GM19035 (cell line): ENCODE data around the gene NDUFAB1.
"Not testable (repeated sequence)": the region's sequence is repeated elsewhere in the genome, so short reads cannot be mapped to it uniquely, and the experiment has no call there.

Source experiments
- ATAC-seq: cut with Tn5 transposase; IDR thresholded peaks from one replicate; pipeline ENCODE4 v1.9.1; 2021; ENCODE audit not compliant: unreplicated experiment

NDUFAB1 gene

GRCh38 chr16:23584186-23585076, 11.7 kb downstream of the NDUFAB1 start:
- no peak for ATAC-seq

- not testable (repeated sequence) for ATAC-seq
These were observed 12.8 kb downstream of the NDUFAB1 start for GRCh38 chr16:23583271-23583670.

DNA sequence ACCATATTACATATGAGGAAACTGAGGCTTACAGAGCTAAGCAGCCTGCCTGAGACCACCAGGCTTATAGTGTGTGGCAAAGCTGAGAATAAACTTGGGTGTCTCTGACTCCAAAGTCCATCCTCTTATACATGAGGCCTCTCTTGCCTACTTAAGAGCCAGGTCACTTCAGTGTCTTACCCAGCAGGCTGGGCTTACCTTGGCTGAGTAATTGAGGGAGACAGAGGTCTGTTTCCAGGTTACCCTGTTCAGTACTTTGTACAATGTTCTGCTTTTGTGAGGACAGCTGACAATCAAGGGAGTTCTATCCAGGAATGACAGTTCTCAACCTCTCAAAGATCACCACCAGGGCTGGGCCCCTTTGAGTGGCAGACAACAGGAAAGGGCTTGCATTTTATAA, 14.4 kb downstream of the NDUFAB1 start:
- no peak for ATAC-seq

GRCh38 chr16:23580391-23580790, 15.7 kb downstream of the NDUFAB1 start:
- ATAC-seq, result no peak

DNA sequence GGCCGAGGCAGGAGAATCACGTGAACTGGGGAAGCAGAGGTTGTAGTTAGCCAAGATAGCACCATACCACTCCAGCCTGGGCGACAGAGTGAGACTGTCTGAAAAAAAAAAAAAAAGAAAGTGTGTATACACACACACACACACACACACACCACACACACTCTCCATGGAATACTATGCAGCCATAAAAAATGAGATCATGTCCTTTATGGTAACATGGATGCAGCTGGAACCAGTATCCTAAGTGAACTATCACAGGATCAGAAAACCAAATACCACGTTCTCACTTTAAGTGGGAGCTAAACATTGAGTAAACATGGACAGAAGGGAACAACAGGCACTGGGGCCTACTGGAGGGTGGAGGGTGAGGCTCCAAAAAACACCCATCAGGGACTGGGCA, 16.7 kb downstream of the NDUFAB1 start:
- ATAC-seq, result no peak

GRCh38 chr16:23578101-23578830, 17.9 kb downstream of the NDUFAB1 start:
- ATAC-seq, result no peak

DNA sequence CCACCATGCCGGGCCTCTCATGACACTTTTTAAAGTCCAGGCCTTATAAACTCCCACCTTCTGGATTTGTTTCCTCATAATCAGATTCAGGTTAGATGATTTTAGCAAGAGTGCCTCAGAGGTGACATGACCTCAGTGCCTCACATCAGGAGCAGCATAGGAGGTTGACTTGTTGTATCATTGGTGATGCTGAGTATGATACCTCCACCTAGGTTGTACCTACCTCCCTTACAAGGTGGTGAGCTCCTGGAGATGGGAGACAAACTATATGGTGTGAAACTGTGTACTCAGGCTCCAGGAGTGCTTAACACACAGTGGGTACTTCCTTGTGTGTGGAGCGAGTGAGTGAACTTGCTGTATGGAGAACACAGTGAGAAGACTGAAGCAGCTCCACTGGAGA, 18.6 kb downstream of the NDUFAB1 start:
- no peak for ATAC-seq

DNA sequence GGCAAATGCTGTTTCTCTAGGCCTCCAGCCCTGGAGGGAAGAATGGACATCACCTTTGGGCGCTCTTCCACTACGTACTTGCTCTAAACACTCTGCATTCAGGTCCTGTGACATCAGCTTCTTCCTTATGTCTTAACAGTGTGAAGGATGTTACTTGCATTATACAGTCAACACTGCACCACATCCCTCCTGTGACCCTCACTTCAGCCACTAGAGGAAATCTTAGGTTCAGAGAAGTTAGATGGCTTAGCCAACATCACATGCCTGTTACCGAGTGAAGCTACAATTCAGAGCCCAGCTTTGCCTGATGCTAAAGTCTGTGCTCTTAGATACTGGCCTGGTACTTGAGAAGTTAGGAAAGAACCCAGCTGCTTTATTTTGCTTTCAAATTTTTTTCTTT, 20.3 kb downstream of the NDUFAB1 start:
- no peak for ATAC-seq

GRCh38 chr16:23573817-23574216, 22.3 kb downstream of the NDUFAB1 start:
- no peak for ATAC-seq

GRCh38 chr16:23572394-23572793, 23.7 kb downstream of the NDUFAB1 start:
- no peak for ATAC-seq

- ATAC-seq, result no peak
These were observed 24.2 kb downstream of the NDUFAB1 start for GRCh38 chr16:23571895-23572294.

- no peak for ATAC-seq
These were observed 25.0 kb downstream of the NDUFAB1 start for GRCh38 chr16:23570992-23571632.

DNA sequence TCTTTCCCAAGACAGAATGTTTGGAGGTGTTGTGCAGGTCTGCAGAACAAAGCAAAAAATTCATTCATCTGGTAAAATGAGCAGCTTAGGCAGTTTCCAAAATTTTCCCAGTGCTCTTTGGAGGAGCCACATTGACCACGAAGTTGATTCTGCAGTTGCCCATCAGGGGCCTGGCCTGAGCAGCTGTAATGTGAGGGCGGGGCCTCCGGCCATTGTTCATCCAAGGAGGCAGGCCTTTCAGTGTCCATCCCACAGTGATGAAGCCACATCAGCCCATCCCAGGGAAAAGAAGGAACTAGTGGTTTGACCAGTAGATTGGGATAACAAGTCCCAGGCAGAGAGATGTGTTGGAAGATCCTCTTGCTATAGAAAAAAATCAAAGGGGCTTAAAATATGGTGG, 28.5 kb downstream of the NDUFAB1 start:
- ATAC-seq, result no peak

- ATAC-seq, result no peak
These were observed 29.4 kb downstream of the NDUFAB1 start for GRCh38 chr16:23566724-23567123.

GRCh38 chr16:23564575-23565363, 31.3 kb downstream of the NDUFAB1 start:
- ATAC-seq, result no peak

GRCh38 chr16:23563186-23563585, 32.9 kb downstream of the NDUFAB1 start:
- ATAC-seq, result no peak

DNA sequence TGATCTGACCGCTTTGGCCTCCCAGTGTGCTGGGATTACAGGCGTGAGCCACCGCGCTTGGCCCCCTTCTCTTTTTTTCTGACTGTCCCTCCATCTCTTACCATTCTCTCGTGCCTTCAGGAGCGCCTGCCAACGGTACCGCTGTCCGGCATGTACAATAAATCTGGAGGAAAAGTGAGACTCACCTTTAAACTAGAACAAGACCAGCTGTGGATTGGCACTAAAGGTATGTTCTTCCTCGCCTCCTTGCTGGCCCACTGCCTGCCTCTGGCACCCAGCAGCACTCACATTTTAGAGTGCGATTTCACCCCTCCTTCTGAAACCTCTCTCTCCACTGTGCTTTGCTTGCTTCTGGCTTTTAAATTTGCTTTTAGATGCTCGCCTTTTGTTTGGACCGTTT, 33.6 kb downstream of the NDUFAB1 start:
- ATAC-seq, result no peak

DNA sequence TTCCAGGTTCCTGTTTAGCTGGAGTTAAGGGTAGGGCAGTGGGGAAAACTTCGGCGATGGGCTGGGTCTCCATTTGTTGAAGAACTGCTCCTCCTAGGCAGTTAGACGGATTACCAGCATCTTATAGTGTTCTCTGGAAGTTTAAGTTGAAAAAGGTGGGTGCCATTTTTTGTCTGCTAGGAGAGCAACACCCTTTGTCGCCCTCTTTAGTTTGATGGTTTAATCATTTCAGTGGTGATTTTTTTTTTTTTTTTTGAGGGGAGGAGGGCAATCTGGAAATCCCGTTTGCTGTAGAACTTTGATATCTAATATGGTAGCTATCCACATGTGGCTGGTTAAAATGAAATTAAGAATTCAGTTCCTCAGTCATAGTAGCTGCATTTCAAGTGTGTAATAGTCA, 34.5 kb downstream of the NDUFAB1 start:
- no peak for ATAC-seq

DNA sequence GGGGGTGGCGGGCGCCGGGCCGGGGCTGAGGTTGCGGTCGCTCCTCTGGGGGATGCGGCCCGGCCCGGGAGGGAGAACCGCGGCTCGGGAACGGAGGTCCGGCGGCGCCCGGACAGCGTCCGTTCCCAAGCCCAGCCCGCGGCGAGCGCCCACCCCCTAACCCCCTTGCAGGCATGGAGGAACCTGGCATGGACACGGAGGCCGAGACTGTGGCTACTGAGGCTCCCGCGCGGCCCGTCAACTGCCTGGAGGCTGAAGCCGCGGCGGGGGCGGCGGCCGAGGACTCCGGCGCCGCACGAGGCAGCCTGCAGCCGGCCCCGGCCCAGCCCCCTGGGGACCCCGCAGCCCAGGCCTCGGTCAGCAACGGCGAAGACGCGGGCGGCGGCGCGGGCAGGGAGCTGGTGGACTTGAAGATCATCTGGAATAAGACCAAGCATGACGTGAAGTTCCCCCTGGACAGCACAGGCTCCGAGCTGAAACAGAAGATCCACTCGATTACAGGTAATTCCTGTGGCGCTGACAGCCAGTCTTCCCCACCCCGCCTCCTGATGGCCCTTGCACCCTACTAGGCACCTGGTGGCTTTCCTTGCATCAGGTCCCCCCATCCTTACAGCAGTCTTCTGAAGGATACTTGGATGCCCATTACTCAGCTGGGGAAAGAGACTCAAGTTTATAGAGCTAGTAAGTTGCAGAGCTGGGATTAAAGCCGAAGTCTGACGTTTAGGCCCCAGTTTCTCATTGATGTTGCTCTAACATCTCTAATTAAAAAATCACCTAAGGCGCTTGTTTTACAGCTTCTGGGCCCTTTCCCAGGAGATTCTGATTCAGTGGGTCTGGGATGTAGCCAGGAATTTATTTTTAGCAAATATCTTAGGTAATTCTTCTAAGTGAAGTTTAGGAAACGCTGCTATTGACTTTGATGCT, 38.1 kb downstream of the NDUFAB1 start:
- ATAC-seq, result no peak
